ENCODE data around the gene SLC7A9.
"Not testable (repeated sequence)": the region's sequence is repeated elsewhere in the genome, so short reads cannot be mapped to it uniquely, and the experiment has no call there.

SLC7A9 gene

GRCh38 chr19:32887572-32888215 is 18.1 kb upstream of the SLC7A9 start:
- no peak overlapping the region for H3K27ac ChIP-seq

GRCh38 chr19:32886241-32886640 is 16.7 kb upstream of the SLC7A9 start:
- H3K4me3 ChIP-seq: no peak overlapping the region
- H3K27ac ChIP-seq: no peak overlapping the region

More at GRCh38 chr19:32887572-32888215, 18.1 kb upstream of the SLC7A9 start:
- no peak overlapping the region for H3K4me3 ChIP-seq

DNA sequence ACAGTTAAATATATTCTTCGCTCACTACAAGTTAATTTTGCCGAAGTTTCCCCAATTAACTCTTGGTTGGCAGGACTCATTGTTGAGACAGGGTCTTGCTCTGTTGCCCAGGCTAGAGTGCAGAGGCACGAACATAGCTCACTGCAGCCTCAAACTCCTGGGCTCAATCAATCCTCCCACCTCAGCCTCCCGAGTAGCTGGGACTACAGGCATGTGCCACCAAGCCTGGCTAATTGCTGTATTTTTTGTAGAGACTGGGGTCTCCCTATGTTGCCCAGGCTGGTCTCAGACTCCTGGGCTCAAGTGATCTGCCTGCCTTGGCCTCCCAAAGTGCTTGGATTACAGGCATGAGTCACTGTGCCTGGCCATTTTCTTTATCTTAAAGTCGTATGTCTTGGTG is 15.7 kb upstream of the SLC7A9 start:
- H3K4me3 ChIP-seq, H3K27ac ChIP-seq: not testable (repeated sequence)

- no peak overlapping the region for H3K27ac ChIP-seq
- H3K4me3 ChIP-seq: no peak overlapping the region
These were observed 12.2 kb upstream of the SLC7A9 start for GRCh38 chr19:32881766-32882165.

DNA sequence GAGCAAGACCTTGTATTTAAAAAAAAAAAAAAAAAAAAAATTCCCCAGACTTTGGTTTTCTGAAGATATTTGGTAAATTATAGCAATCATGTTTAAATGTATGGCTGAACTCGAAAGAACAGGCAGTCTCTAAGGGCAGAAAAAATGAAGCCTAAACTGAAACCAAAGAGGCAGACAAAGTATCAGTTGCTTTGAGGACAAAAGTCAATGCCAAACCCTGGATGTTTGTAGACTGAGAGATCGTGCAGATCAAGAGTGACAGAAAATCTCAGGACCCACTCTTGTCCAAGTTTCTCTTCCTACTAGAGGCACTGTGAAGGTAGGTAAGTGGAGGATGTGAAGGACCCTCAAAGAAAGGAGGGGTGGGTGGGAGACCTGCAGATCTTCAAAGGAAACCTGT is 11.1 kb upstream of the SLC7A9 start:
- Histone ChIP-seq H3K27ac (no peak overlapping the region), H3K4me3 (no peak overlapping the region)

- Histone ChIP-seq H3K4me3 (no peak overlapping the region), H3K27ac (no peak overlapping the region)
These were observed 10.2 kb upstream of the SLC7A9 start for GRCh38 chr19:32879741-32880140.

DNA sequence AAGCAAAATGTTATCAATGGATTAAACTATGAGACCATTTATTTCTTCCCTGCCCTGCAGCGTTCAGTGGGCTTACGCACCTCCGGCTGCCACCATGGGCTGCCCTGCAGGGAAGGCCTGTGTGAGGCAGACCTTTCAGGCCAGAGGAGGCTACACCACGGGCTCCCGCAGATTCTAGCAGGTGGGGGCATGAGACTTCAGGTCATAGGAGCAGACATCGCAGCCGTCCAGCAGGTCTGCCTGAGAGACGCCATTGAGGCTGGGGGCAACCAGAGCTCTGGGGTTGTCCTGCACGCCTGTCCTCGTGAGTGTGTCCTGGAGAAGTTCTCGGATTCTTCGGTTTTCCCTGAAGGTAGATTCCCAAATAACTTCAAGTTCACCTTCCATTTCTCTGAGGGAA is 9.4 kb upstream of the SLC7A9 start:
- no peak overlapping the region for H3K4me3 ChIP-seq
- H3K27ac ChIP-seq: no peak overlapping the region

DNA sequence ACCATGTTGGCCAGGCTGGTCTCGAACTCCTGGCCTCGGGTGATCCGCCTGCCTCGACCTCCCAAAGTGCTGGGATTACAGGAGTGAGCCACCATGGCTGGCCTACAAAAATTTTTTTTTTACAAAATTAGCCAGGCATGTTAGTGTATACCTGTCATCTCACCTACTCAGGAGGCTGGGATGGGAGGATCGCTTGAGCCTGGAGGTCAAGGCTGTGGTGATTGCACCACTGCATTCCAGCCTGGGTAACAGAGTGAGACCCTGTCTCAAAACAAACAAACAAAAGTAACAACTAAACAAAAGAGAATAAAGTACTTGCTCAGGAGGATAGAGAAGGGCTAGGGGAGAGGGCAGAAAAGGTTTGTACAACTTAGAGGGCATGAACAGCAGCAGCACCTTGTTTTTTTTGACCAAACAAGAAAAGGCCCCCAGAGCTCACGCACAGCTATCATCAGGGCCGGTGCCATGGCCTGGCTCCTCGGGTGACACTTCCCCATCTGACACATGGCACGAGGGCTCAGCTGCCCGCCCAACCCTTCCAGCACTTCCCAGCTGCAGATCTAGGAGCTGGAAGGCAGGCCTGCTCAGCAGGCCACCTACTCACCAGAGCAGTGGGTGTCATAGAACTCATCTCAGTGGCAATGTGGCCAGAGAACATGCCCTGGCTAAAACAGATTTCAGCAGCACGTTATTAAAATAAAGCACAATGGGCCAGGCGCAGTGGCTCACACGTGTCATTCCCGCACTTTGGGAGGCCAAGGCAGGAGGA is 8.6 kb upstream of the SLC7A9 start:
- H3K4me3 ChIP-seq: no peak overlapping the region

DNA sequence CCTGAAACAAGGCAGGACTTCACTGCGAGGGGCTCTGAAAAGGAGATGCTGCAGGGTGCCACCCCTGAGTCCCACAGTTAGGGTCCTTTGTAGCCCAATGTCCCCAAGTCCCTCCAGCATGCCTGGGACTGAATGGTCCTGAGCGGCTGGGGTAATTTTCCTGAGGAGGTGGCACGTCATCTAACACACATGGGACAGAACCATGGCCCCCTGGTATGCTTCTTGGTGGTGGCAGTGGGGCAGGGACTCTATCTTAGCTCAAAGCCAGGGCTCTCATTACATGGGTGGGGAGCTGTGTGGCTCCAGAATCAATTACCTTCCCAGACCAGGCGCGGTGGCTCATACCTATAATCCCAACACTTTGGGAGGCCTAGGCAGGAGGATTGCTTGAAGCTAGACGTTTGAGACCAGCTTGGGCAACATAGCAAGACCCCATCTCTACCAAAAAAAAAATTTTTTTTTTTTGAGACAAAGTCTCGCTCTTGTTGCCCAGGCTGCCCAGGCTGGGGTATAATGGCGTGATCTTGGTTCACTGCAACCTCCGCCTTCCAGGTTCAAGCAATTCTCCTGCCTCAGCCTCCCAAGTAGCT is 7.9 kb upstream of the SLC7A9 start:
- Histone ChIP-seq H3K27ac (no peak overlapping the region), H3K4me3 (no peak overlapping the region)

More for the DNA sequence above, 8.6 kb upstream of the SLC7A9 start:
- H3K27ac ChIP-seq: no peak overlapping the region

DNA sequence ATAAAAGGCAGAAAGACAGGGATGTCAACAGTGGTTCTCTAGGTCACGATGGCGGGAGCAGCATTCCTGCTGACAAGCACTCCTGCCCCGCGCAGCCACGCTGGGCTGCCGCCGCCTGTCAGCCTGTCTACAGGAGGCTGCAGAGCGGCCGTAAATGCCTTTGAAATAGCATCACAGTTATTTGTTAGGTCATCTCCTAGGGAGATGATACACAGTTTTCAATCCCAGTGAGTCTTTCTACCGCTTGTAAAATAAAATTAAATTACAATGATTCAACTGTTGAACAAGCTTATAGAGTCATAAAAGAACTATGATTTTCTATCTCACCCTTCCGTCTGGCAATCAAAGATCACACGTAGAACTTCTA is 7.3 kb upstream of the SLC7A9 start:
- Histone ChIP-seq H3K4me3 (no peak overlapping the region), H3K27ac (no peak overlapping the region)

DNA sequence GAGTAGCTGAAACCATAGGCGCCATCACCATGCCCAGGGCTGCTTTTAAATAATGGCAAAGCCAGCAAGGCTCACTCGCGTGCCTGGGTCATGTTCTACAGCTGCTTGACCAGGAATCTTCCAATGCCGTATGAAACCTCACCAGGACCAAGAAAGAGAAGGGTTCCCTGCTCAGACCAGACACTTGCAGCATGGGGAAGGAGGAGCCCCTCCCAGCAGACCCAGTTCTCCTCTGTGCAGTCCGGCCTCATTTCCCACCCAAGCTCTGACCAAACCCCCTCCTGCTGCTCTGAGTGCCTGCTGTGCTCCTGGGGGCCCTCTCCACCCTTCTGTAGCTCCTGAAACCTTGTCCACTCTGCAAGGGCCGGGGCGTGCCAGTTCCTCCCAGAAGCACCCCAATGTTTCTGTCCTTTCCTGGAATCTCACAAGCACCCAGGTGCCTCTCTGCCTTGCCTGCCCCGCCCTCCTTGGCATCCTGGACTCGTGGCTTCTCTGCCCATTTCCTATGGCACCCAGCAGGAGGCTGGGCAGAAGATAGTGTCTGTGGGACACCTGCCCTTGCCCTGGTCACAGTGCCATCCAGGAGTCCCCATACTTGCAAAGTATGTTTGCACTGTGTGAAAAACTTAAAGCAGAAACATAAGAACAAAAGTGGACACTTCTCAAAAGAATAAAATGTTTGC is 6.8 kb upstream of the SLC7A9 start:
- H3K27ac ChIP-seq: no peak overlapping the region
- H3K4me3 ChIP-seq: no peak overlapping the region

DNA sequence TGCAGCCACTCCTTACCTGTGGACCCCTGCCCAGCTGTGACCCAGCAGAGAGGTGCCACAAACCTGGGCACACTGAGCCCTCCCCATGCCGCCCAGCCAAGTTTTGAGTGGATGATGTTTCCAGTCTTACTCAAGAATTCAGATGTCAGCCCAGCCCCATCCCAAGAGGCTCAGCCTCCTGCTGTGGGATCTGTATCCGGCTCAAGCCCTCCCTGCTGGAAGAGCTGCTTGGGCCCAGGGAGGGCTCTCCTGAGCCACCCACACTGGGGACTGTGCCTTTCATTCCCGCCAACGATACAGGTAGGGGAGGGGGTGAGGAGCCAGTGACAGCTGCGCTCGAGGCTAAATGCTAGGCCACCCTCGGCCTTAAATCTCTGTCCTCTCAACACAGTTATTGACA is 5.9 kb upstream of the SLC7A9 start:
- Histone ChIP-seq H3K27ac (no peak overlapping the region), H3K4me3 (no peak overlapping the region)

DNA sequence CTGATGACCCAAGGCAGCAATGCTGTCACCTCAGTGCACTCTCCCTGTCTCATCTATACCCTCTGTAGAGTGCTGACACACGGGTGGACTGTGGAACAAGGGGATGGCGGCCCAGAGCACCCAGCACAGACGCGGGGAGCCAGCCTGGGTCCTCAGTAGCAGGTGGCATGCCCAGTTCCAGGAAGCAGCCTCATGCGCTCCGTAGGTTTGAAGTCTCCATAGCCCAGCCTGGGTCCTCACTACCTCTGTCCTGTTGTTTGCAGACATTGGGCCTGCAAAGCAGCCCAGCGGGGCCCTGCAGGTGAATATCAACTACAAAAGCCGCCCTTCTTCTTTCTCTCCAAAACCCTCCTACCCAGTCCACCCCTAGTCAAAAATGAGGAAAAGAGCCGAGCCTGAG is 5.0 kb upstream of the SLC7A9 start:
- Histone ChIP-seq H3K4me3 (no peak overlapping the region), H3K27ac (no peak overlapping the region)

GRCh38 chr19:32873247-32873959 is 3.8 kb upstream of the SLC7A9 start:
- Histone ChIP-seq H3K27ac (peak overlapping the region in 1 of 21 experiments; percentile 26), H3K4me3 (no peak overlapping the region)

DNA sequence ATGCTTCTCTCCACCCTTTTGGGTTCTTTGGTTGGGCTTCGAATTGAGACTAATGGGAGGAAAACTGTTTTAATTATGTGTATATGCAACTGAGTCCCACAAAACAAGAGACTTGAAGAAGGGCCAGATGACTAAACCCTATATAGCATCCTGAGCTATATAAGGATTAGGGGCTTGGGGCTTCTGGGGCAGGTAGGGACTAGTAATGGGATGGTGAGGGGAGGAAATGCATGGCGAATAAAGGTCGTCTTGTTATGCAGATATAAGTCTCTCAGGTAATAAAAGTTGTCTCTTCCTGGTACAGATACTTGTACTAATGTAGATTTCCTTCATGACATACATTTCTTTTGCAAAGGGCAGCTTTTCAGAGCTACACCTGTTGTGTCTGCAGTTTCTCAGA is 2.8 kb upstream of the SLC7A9 start:
- H3K4me3 ChIP-seq: no peak overlapping the region
- no peak overlapping the region for H3K27ac ChIP-seq

- H3K27ac ChIP-seq: no peak overlapping the region
- H3K4me3 ChIP-seq: no peak overlapping the region
These were observed 1.4 kb upstream of the SLC7A9 start for GRCh38 chr19:32870981-32871451.

DNA sequence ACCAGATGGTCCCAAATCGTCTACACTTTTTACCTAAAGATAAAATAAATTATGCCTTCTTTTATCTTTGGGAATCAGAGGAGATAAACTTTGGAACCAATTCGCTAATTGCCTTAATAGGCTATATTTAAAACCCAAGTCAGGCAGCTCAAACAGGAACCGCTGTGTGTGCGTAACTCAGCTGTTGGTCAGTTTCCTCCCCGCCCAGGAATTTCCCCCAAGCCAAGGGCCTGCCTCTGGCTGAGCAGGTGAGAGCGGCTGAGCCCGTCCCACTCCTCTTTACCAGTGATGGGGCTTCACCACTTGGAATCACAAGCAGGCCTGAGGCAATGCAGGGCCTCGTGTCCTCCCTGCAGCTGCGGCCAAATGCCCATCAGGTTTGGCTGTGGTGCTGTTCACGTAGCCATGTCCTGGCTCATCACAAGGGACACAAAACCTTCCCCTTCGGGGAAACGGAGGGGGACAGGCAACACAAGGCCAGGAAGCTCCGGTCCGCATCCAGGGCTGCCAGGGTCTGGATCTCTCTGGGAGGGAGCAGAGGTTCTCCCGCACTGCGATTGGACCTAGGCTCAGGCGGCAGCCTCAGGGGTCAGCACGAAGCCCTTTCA is 503 bp upstream of the SLC7A9 start:
- no peak overlapping the region for H3K4me3 ChIP-seq
- H3K27ac ChIP-seq: no peak overlapping the region

DNA sequence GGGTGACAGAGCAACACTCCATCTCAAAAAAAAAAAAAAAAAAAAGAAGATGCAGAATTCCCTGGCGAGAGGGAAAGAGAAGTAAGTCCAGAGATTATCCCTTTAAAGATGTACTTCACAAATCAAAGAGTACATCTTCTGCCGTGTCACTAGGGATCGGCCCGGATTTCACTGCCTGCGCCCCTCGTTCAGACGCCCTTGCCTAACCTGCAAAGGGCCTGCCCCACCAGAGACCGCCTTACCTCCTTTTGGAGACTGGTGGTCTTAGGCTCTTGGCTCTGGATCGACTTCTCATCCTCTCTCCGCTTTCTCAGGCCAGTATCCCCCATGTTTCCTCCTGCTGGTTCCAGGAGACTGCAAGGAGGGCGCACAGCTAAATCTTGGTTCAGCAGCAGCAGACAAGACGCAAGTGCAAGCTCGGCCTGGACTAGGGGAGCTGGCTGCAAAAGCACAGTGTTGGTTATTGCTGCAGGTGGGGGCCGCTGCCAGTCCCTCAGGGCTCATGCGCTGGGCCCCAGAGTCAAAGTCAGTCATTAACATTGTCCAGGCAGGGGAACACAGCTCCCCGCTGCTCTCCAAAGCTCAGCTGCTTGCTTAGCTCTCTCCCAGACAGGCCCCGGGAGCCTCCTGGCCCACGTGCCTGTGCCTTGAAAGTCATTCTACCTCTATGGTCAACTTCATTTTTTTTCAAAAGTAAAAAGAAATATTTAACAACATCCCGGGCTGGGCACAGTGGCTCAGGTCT is 1.2 kb downstream of the SLC7A9 start:
- Histone ChIP-seq H3K4me3 (no peak overlapping the region), H3K27ac (no peak overlapping the region)

GRCh38 chr19:32867436-32867835 is 2.1 kb downstream of the SLC7A9 start:
- not testable (repeated sequence) for H3K27ac ChIP-seq, H3K4me3 ChIP-seq
